Natural killer cell (primary cell): Measurements from ENCODE around the gene L3MBTL3. TPM values are rescaled to one million over a fixed set of nuclear protein-coding genes. Genes with fewer than 3 reads are reported as not detected.

Source experiments
- ATAC-seq, 3 donors: fragments of 150-1000 bp in 2 of 3; fragments of 200-7000 bp in 1 of 3; cut with Tn5 transposase; 1 replicate in 1 of 3; 2 replicates in 2 of 3; pipeline ENCODE4 v1.10.0; 2021; ENCODE audit warnings: mild to moderate bottlenecking in 2 of 3, moderate library complexity in 2 of 3
- DNase-seq, 2 donors: peaks; one replicate each; pipeline versions ENCODE4 v3.0.0 to v3.0.0-alpha.2; 2013 to 2021; ENCODE audit warnings: mixed read lengths in 1 of 2
- H3K27ac ChIP-seq: one replicate; pipeline ENCODE4 v1.5.1; 2013; ENCODE audit warnings: mild to moderate bottlenecking, low read length
- H3K27me3 ChIP-seq: one replicate; pipeline ENCODE4 v1.6.1; 2013; ENCODE audit warnings: low read length; ENCODE audit not compliant: control insufficient read depth, insufficient read depth
- H3K36me3 ChIP-seq: one replicate; pipeline ENCODE4 v1.6.1; 2013; ENCODE audit warnings: low read length; ENCODE audit not compliant: control insufficient read depth, insufficient read depth
- H3K4me1 ChIP-seq: one replicate; pipeline ENCODE4 v1.6.1; 2013; ENCODE audit warnings: low read length; ENCODE audit not compliant: control insufficient read depth, insufficient read depth
- H3K4me3 ChIP-seq: one replicate; pipeline ENCODE4 v1.5.1; 2013; ENCODE audit warnings: low read length
- H3K9me3 ChIP-seq: one replicate; pipeline ENCODE4 v1.6.1; 2013; ENCODE audit warnings: low read length; ENCODE audit not compliant: control insufficient read depth, insufficient read depth
- H3K27ac Mint-ChIP-seq, 2 donors: one replicate each; pipeline ENCODE4 v1.8.0; 2022; ENCODE audit warnings: mild to moderate bottlenecking in 2 of 2, mixed read lengths in 2 of 2, moderate library complexity in 1 of 2
- H3K27me3 Mint-ChIP-seq, 2 donors: one replicate each; pipeline ENCODE4 v1.8.0; 2022; ENCODE audit warnings: low read depth in 2 of 2, mixed read lengths in 2 of 2
- H3K36me3 Mint-ChIP-seq: one replicate; pipeline ENCODE4 v1.8.0; 2022; ENCODE audit warnings: mixed read lengths
- H3K4me1 Mint-ChIP-seq, 2 donors: one replicate each; pipeline ENCODE4 v1.8.0; 2022; ENCODE audit warnings: mixed read lengths in 2 of 2
- H3K4me3 Mint-ChIP-seq: one replicate; pipeline ENCODE4 v1.8.0; 2022; ENCODE audit warnings: mild to moderate bottlenecking, moderate library complexity, mixed read lengths
- H3K9me3 Mint-ChIP-seq, 2 donors: one replicate each; pipeline ENCODE4 v1.8.0; 2022; ENCODE audit warnings: mixed read lengths in 2 of 2
- CTCF ChIP-seq: fragments of 200-600 bp; IDR thresholded peaks from one replicate; pipeline ENCODE4 v1.8.0; 2022; ENCODE audit warnings: antibody characterized with exemption
- WGBS: methylation state at CpG from one replicate; pipeline ENCODE4 v1.1.7; 2013; ENCODE audit warnings: missing lambda C conversion rate; ENCODE audit not compliant: insufficient coverage; 5-methylcytosine and 5-hydroxymethylcytosine counted together
- intact Hi-C: fragments of 100-400 bp; cut with micrococcal nuclease; formaldehyde crosslinking; loops from one replicate; pipeline ENCODE4 v1.14.2; 2022
- total RNA-seq, 4 donors: library from RNA; stranded (reverse); fragments of 120-200 nt in 1 of 4; gene quantifications; one replicate each; pipeline versions ENCODE4 v1.2.3 to v1.2.4, GENCODE V29; 2013 to 2022

Gene L3MBTL3
- total RNA-seq, 3 donors from 2014 or later (not counting 1 experiment from before 2014, with no cell fraction given): 24.1 to 42.4 (median 27.5) TPM

- WGBS: 94% methylated on average over 5 of the region's 5 CpGs
- Histone ChIP-seq H3K9me3 (no peaks in the 10 kb centered on the region), H3K4me1 (peaks cover 3% of the 10 kb centered on the region), H3K27ac (no peak overlapping the region), H3K36me3 (peaks cover 9% of the 10 kb centered on the region), H3K27me3 (no peaks in the 10 kb centered on the region), H3K4me3 (no peak overlapping the region)
- no peak for DNase-seq
- H3K27ac Mint-ChIP-seq: peak overlapping the region; percentile 41 to 59
- H3K27me3 Mint-ChIP-seq: no peaks in the 10 kb centered on the region
- ATAC-seq: no peak
- H3K9me3 Mint-ChIP-seq: no peaks in the 10 kb centered on the region
- no peaks in the 10 kb centered on the region for H3K36me3 Mint-ChIP-seq
- TF ChIP-seq CTCF: no peak
- peaks cover 18 to 29% of the 10 kb centered on the region in 2 donors for H3K4me1 Mint-ChIP-seq
- no peak overlapping the region for H3K4me3 Mint-ChIP-seq
- intact Hi-C loops: loop anchor here (10.0 kb wide), 1 partner anchor 811 kb away; no protein-coding TSS in a partner anchor
These were observed 15.6 kb downstream of the L3MBTL3 start for GRCh38 chr6:130033949-130034348.

GRCh38 chr6:130034378-130035146, 16.2 kb downstream of the L3MBTL3 start:
- Mint-ChIP-seq H3K36me3 (no peaks in the 10 kb centered on the region), H3K4me1 (peaks cover 18 to 25% of the 10 kb centered on the region in 2 donors), H3K4me3 (no peak overlapping the region), H3K9me3 (no peaks in the 10 kb centered on the region), H3K27ac (peak overlapping the region; percentile 41 to 59), H3K27me3 (no peaks in the 10 kb centered on the region)
- H3K4me1 ChIP-seq: peaks cover 3% of the 10 kb centered on the region
- H3K4me3 ChIP-seq: no peak overlapping the region
- peaks cover 9% of the 10 kb centered on the region for H3K36me3 ChIP-seq
- ATAC-seq: peak in 2 of 3 donors; percentile 43 to 55
- no peaks in the 10 kb centered on the region for H3K27me3 ChIP-seq
- no peak overlapping the region for H3K27ac ChIP-seq
- intact Hi-C loops: loop anchor here (10.0 kb wide), 1 partner anchor 810 kb away; no protein-coding TSS in a partner anchor
- no peak for DNase-seq
- no peaks in the 10 kb centered on the region for H3K9me3 ChIP-seq
- WGBS: 48% methylated on average over 4 of the region's 11 CpGs
- TF ChIP-seq CTCF: no peak

- peaks cover 9% of the 10 kb centered on the region for H3K36me3 ChIP-seq
- H3K27ac ChIP-seq: no peak overlapping the region
- no peak for DNase-seq
- no peak for ATAC-seq
- peak overlapping the region in 1 of 2 donors; percentile 34 for H3K27ac Mint-ChIP-seq
- H3K27me3 ChIP-seq: no peaks in the 10 kb centered on the region
- 69% methylated on average over 2 of the region's 2 CpGs for WGBS
- H3K9me3 ChIP-seq: no peaks in the 10 kb centered on the region
- H3K4me3 Mint-ChIP-seq: no peak overlapping the region
- H3K4me3 ChIP-seq: no peak overlapping the region
- H3K36me3 Mint-ChIP-seq: no peaks in the 10 kb centered on the region
- H3K4me1 ChIP-seq: peaks cover 3% of the 10 kb centered on the region
- no peaks in the 10 kb centered on the region for H3K9me3 Mint-ChIP-seq
- no peaks in the 10 kb centered on the region for H3K27me3 Mint-ChIP-seq
- peaks cover 18 to 25% of the 10 kb centered on the region in 2 donors for H3K4me1 Mint-ChIP-seq
- intact Hi-C loops: loop anchor here (10.0 kb wide), 1 partner anchor 810 kb away; no protein-coding TSS in a partner anchor
- TF ChIP-seq CTCF: no peak
These were observed 16.8 kb downstream of the L3MBTL3 start for GRCh38 chr6:130035211-130035610.
